ENCODE measurements around the gene ZNRF1.
"Not testable (repeated sequence)": the region's sequence is repeated elsewhere in the genome, so short reads cannot be mapped to it uniquely, and the experiment has no call there.

Gene ZNRF1

DNA sequence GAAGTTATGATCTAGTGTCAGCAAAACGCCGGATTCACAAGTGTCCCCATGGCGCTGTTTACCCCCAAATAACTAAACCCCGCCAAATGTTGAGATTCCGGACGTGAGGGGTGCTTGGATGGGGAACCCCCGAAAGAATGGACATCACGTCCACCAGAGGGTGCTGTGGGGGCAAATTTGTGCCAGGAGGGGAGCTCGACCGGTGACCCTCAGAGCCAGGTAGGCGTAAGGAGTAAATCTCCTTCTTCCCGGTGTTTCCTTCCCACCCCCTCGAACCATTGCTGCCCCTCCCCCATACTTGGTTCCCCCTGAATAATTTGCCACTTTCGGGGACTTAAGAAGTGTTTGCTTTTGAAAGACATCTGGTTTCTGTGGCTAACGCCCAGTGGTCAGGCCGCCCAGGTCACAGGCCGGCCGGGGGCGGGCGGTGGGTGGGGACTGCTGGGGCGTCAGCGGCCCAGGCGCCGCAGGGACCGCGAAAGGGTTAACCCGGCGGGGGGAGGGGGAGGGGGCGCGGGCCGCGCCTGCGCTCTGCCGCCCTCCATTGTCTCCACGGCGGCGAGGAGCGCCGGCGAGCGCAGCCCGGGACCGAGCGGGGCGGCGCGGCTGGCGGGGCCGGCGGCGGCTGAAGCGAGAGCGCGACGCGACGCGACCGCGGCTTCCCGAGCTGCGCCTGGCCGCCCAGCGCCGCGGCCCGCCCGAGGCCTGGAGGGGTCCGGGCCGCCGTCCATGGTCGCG, at the start of gene ZNRF1:
TSS of gene ZNRF1 (plus strand) at position 544 of the 738 bp plus-strand sequence. CDS start 648 bp downstream, outside the sequence.
- peak; percentile 40 for DNase-seq

DNA sequence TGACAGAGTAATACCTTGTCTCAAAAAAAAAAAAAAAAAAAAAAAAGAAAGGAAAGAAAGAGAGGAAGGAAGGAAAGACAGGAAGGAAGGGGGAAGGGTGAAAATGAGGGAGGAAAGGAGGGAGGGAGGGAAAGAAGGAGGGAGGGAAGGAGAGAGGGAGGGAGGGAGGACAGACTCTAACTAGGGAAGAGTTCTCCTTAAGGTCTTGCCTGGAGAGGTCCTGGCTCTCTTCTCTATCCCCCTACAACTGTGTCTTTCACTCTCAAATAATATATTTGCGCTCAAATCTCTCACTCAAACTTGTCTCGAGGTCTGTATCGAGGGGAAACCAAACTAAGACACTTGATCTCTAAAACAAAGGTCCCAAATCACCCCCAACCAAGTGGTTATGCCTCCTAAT, 49.5 kb upstream of the ZNRF1 start:
- no peak for DNase-seq

- DNase-seq = no peak
Measured at GRCh38 chr16:74950511-74950910, 48.3 kb upstream of the ZNRF1 start.

DNA sequence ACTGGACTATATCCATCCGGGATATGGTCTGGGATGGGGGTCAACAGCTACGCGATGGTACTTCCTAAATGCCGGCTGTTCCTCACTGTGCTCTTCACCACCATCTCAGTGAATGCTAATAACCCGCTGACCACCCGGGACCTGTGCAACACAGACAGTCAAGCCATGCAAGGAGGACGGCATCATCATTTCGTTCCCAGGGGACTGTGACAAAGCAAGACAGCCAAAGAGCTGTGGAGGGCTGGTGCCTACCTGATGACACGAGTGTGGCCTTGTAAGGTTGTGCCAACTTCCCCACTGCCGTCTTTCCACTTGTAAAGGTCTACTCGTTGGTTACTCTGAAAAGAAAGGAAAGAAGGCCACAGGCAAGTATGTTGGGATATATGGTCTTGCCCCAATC, 47.6 kb upstream of the ZNRF1 start:
- no peak for DNase-seq

GRCh38 chr16:74951681-74952080, 47.1 kb upstream of the ZNRF1 start:
- DNase-seq = no peak

DNA sequence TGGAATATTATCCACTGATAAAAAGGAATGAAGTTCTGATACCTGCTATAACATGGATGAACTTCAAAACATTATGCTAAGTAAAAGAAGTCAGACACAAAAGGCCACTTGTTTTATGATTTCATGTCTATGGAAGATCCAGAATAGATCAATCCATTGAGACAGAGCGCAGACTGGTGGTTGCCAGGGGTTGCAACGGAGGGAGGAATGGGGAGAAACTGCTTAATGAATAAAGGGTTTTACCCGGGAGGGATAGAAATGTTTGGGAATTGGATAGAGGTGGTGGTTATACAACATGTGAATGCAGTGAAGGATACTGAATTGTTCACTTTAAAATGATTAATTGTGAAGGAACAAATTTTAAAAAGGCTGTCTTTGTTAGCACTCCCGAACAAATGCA, 44.1 kb upstream of the ZNRF1 start:
- no peak for DNase-seq

DNA sequence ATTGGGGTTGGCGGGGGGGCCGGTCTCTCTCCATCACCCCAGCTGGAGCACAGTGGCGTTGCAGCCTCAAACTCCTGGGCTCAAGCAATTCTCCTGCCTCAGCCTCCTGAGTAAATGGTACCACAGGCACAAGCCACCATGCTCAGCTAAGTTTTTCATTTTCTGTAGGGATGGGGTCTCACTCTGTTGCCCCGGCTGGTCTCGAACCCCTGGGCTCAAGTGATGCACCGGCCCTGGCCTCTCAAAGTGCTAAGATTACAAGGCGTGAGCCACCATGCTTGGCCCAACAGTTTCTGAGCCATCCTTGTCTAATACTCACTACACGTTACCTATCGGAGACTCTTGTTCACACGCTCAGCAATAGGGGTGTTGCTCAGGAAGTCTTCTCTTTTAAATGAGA, 25.5 kb upstream of the ZNRF1 start:
- DNase-seq = no peak

- DNase-seq = no peak
Measured at GRCh38 chr16:74975591-74975990, 23.2 kb upstream of the ZNRF1 start.

DNA sequence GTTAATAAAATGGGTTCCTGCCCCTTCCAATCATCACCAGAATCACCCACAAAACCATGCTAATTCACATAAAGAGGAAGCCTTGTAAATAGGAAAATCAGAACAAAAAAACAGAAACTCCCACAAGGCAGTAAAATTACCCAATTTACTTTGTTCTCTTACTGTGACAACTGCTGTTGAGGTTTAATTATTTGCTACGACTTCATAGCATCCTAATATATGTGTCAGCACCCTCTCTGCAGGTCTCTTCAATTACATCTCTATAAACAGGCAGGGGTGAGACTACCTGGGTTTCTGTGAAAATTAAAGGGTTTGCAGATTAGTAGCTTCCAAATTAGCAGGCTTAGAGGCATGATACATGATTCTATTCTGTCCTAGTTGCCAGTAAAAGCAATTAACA, 16.6 kb upstream of the ZNRF1 start:
- DNase-seq = no peak

DNA sequence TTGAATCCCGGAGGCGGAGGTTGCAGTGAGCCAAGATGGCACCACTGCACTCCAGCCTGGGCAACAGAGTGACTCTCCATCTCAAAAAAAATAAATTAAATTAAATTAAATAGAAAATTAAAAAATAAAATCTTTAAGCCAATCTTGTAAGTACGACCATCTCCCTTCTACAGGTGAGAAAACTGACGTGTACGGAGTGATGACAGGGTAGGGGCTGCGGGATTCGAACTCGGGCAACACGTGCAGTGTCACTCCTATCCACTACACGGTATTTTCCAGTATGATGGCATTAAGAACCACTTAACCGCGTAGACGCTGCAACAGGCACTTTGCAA, 14.7 kb upstream of the ZNRF1 start:
- DNase-seq = no peak

DNA sequence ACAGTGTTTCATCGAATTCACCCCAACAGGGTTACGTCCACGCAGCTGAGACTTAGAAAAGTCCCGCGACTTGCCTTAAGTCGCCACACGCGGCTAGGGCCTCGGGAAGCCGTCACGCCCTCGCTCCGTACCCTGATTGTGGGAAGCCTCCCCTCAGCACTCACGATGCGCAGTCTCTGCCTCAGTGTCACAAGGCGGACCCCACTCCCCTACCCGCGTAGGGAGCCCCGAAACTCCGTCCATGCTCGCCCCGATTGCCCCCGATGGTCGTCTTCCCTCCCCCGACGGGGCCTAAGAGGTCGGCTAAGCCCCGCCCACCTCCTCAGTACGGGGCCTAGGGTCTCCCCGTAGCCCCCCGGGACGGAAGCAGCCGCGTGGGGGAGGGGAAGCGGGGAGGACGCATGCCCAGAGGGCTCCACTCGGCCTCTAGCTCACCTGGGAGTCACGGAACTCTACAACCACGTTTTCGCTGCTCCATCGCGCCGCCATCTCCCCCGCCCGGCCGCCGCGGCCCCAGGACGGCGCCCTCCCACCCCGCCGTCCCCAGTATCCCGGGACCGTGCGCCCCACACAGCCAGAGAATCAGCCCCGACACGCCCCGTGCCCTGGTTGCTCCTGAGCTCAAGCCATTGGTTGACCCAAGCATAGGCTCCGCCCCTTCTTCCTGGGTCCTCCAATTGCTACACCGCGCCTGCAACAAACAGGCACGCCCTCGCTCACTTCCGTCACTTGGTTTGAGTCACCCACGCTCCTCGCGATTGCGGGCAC, 14.1 kb upstream of the ZNRF1 start, which contains the start of gene WDR59:
TSS of gene WDR59 (minus strand) at position 595 of the 768 bp plus-strand sequence. CDS start at position 489, 106 bp downstream.
- peak; percentile 91 for DNase-seq

- no peak for DNase-seq
Measured at GRCh38 chr16:74987027-74987681, 11.7 kb upstream of the ZNRF1 start.

- DNase-seq = not testable (repeated sequence)
Measured at GRCh38 chr16:74989864-74990263, 9.0 kb upstream of the ZNRF1 start.

DNA sequence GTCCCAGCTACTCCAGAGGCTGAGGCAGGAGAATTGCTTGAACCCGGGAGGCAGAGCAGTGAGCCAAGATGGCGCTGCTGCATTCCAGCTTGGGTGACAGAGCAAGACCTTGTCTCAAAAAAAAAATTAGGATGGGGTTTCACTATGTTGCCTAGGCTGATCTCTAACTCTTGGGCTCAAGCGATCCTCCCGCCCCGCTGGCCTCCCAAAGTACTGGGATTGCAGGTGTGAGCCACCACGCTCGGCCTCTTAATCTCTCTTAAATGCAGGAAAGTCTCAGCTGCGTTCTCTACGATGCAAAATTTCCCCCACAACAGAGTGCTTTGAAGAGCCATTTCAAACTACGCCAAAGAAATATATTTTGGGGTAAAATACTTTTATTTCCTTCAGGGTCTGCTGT, 8.0 kb upstream of the ZNRF1 start:
- no peak for DNase-seq

GRCh38 chr16:74991268-74991592, 7.6 kb upstream of the ZNRF1 start:
- no peak for DNase-seq

GRCh38 chr16:74991593-74992403, 7.0 kb upstream of the ZNRF1 start:
- no peak for DNase-seq

- DNase-seq = no peak
Measured at GRCh38 chr16:74995986-74996385, 2.8 kb upstream of the ZNRF1 start.

DNA sequence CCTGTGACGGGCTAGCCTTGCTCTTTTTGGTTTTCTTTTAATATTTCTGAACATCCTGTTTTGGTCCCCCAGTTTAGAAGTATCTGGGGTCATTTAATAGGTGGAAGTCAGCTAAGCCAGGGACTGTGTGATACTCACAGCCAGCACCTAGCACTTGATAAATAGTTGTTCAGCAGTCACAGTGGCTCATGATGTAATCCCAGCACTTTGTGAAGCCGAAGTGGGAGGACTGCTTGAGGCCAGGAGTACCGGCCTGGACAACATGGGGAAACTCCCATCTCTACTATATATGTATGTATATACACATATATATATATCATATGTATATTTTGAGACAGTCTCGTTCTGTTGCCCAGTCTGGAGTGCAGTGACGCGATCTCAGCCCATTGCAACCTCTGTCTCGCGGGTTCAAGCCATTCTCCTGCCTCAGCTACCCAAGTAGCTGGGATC, 1.8 kb upstream of the ZNRF1 start:
- no peak for DNase-seq

GRCh38 chr16:74999219-74999608, 390 bp downstream of the ZNRF1 start:
- DNase-seq = no peak

DNA sequence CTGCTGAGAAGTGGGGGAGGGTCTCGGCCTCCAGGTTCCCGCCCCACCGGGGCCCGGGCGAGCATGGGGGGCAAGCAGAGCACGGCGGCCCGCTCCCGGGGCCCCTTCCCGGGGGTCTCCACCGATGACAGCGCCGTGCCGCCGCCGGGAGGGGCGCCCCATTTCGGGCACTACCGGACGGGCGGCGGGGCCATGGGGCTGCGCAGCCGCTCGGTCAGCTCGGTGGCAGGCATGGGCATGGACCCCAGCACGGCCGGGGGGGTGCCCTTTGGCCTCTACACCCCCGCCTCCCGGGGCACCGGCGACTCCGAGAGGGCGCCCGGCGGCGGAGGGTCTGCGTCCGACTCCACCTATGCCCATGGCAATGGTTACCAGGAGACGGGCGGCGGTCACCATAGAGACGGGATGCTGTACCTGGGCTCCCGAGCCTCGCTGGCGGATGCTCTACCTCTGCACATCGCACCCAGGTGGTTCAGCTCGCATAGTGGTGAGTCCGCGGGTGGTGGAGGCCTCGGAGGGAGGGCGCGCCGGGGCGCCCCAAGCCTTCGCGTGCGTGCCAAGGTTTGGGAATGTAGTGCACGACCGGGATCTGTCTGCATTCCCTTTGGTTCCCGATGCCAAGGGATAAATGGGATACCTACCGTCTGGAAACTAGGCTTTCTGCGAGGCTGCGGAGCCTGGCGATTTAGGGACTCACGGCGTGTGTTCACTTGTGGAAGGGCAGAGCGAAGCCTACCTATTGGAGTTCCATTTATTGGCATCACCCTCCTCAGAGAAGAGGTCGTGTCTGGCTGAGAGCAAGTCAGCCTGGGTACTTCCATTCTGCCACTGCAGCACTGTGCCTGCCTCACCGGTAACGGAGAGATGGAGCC, 1.0 kb downstream of the ZNRF1 start:
- DNase-seq = no peak

- no peak for DNase-seq
Measured at GRCh38 chr16:75000481-75001081, 1.8 kb downstream of the ZNRF1 start.

DNA sequence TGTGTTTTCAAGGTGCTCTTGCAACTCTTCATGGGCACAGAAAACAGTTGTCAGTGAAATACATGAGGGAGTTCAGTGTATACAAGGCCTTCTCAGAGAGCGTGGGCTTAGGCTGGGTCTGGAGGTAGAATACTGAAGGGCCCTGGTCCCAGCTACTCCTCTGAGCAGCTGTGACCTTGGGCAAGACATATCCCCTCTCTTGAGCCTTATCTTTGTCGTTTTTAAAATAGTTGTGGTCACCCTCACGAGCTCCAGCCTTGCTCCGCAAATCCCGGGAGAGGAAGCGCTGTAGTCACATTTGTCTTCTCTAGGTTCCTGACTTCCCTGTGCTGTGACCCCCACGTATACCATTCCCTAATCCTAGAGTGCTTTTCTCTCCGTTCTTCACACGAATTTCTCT, 3.6 kb downstream of the ZNRF1 start:
- DNase-seq = no peak

All from GDM1 (cell line).